ENCODE data around the gene RAD9A.

RAD9A gene

DNA sequence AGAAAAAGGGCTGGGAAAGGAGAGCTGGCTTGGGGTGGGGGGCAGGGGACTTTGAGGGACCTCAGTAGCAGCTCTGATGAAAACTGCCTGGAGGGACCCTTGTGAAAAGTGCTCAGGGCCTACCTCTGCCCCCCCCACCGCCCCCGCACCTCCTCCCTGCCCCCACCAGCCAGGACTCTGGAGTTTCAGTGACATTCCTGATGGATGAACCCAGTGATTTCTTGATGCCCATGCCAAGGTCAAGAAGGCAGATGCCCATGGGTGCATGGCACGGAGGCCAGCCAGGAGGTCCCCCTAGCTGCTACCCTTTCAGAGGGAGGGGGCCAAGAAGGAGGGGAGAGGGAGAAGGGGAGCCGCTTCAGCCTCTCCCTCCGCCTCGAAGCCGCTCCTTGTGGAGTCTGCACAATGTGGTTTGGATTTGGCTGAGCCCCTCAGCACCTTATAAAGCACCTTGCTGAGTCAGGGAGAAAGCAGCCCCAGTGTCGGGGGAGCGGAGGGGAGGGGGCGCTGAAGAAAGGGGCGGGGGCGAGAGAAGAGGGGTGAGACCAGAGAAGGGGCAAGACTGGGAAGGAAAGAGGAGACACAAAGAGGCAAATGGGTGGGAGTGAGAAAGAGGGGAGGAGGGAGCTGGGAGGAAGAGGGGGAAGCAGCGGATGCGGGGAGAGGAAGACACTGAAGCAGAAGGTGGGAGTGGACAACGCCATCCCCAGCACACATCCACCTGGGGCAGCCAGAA is 16.3 kb upstream of the RAD9A start:
- DNase-seq (ENCODE audit: low spot score) = no peak

DNA sequence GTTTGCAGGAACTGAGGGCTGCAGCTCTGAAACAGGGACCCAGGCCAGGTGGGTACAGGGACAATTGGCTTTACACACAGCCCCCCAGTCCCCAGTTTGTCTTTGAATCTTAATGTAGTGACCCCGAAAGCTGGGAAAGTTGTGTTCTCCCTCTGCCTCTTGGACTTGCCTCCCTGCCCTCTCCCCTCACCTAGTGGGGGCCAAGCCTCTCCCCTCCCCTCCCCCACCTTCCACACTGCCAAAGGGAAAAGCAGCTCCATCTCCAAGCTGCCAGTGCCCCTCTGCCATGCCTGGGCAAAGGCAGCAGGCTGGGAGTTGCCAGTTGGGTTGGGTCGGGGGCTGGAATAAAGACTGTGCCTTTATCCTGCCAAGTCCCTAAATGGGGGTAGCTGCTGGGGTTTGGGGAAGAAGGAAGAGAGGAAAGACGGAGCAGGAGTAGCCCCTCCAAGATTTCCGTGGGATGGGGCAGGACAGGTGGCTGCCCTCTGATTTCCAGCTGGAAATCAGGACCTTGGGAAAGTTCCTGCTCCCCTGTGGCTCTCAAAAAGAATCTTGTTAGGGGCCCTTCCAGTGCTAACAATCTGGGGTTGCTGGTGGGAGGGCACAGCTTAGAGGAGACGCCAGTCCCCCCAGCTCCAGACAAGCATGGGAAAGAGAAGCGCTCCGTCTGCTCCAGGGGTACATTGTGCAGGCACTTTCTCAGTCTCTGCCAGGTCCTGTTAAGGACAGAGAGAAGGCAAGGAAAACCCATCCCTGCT is 15.5 kb upstream of the RAD9A start:
- DNase-seq (ENCODE audit: low spot score) = no peak

DNA sequence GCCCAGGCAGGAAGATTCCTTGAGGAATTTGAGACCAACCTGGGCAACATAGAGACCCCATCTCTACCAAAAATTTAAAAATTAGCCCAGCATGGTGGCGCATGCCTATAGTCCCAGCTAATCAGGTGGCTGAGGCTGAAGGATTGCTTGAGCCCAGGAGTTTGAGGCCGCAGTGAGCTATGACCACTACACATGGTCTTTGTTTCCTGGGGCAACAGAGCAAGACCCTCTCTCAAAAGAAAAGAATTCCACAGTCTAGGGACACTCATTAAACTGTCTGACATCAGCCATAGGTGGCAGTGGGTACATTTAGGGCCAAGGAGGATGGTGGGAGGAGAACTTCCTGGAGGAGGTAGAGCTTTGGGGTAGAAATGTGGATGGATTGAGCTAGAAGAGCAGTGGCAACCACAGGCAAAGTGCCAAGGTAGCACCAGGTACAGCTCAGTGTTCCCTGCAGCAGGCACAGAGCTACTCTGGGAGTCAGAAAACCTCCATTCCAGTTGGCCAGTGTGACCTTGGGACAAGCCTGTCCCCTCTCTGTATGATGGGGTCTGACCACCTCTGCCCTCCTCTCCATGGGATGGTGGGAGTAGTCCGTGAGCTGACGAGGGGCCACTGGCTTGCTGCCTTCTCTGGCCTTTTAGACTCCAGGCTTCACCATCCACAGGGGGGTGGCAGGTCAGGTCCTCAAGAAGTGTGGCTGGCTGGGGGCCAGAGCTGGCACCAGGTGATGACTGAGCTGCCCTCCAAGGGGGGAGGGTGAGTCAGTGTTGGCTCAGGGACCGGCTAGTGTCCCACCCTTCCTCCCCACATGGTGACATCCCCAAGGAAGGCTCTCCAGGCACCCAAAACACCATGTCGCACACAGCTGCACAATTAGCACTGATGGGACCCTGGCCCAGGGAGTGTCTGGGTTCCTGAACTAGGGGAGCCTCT is 14.6 kb upstream of the RAD9A start:
- no peak for DNase-seq (ENCODE audit: low spot score)

DNA sequence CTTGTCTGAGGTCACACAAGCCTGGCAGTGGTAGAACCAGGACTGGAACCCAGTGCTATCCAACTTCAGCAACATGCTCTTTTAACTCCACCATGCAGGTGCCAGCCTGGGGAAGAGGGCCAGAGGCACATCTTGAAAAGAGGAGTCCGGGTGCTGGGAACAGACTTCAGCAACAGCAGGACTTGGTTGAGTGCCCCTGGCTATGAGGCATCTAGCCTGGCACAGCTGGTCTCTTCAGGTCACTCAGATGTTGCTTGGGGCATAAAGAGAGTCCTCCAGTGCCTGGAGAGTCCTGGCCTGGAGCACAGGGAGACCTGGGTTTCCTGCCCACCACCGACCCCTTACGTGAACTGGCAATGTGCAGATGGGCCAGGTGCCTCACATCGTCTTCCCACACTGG is 13.2 kb upstream of the RAD9A start:
- DNase-seq (ENCODE audit: low spot score) = no peak

DNA sequence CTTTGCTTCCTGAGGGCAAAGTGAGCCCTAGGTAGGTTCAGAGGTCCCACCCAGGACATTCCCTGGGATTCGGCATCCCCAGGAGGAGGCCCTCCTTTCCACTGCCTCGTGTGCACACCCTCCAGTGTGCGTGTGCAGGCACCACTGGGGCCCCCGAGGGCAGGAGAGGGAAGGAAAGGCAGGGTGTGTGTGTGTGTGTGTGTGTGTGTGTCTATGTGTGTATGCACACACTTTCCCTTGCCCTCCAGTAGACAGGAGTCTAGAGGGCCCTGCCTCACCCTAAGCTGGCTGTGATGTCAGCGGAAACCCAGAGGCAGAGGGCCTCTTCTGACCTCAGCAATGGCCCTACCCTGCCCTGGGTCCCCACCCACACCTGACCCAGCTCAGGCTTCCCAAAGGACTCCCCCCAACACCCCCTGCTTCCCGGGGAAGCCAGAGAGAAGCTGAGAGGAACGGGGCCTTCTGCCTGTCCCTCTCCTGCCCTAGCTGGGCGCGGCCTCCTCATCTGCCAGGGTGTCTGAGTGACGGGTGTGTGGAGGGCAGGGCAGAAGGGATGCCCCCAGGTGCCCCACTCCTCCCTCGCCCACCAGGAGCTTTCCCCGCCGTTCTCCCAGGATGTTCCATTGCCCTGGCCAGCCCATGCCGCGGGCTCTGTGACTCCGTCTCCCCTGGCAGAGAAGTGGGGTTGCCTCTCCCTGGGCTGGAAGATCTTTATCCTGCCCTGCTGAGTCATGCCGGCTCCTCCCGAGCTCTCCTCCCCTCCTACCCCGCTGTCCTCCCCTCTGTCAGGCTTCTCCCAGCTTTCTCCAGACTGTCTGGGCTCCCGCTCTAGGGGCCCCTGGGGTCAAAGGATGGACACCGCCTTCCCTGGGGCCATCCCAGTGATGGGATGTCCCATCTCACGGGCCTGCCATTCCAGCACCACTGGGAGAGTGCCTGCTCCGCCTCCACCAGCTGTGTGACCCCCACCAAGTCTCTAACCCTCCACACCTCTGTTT is 12.4 kb upstream of the RAD9A start:
- DNase-seq (ENCODE audit: low spot score) = no peak

DNA sequence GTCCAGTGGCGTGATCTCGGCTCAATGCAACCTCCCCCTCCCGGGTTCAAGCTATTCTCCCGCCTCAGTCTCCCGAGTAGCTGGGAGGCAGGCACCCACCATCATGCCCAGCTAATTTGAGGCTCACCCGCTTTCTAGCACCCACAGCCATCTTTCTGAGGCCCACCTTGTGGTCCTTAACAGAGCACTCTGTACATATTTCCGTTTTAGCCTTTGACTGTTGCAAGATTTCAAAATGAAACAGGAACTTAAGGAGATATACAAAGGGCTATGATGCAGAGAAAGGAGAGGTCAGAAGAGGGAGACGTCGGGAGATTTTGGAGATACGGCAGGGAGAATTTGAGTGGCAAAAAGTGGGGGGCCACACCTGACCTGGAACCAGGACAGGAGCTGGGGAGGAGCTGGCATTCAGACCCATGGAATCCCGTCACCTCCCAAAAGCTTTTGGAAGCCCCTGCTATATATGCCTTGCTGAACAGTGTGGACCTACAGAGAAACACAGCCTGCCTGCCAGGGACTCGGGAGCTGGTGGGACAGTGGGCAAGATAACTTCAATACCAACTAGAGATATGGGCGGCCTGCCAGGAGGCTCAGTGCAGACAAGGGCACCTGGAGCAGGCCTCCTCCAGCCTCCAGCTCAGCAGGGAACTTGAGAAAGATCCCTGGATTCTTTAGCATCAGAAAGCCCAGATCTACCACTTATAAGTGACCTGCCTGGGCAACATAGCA is 10.4 kb upstream of the RAD9A start:
- no peak for DNase-seq (ENCODE audit: low spot score)

DNA sequence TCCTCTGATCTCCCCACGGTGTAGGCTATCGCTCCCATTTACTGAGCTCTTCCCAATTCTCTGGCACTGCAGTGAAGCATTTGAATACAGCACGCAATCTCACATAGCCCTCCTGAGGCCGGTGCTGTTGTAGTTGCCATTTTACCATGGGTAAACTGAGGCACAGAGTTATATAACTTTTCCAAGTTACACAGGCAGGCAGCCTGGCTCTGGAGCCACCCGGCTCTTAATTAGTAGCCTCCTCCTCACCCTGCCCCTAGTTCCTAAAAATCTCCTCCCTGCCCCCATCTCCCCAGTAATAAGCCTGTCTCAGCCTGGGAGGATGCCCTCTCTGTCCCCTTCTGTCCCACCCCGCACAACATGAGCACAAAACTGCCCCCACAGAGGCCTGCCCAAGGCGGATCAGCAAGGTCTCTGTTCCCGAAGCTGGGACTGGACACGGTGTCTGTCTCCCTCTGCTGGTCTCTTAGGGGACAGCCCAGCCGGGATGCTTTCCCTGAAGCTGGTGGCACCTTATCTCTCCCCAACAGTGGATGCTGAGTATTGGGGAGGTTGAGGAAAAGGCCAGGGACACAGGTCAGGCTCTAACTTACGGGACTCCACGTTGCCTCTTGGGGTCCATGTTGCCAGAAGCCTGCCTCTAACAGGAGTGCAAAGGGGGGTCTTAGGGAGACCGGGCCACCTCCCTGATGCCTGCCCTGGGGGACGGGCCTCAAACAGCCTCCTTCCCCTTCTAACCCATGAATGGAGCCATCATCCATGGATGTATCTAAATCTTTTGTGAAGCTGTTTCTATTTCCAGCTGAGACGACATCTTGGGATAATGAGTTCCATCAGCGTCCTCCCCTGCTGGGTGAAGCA is 9.3 kb upstream of the RAD9A start:
- peak; percentile 85 for DNase-seq (ENCODE audit: low spot score)

DNA sequence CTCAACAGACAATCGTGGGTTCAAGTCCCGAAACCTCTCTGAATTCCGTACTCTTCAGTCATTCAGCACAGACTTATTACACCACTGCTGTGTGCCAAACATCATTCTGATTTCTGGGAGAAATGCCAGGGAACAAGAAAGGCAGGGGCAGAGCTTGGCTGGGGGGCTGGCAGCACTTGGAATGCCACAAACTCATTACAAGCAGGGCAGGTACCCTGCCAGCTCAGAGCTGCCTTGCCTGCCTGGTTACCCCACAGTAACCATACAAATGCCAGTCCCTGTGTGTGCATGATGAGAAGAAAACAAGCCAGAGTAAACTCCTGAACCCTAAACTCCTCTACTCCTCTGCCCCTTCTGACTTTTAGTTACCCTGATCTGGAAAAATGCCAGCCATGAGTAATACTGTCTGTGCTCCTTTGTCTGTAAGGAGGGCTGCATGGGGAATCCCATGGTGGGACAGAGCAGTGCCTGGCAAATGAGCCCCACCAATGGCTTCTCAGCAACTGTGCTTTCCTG is 6.9 kb upstream of the RAD9A start:
- DNase-seq (ENCODE audit: low spot score) = no peak

DNA sequence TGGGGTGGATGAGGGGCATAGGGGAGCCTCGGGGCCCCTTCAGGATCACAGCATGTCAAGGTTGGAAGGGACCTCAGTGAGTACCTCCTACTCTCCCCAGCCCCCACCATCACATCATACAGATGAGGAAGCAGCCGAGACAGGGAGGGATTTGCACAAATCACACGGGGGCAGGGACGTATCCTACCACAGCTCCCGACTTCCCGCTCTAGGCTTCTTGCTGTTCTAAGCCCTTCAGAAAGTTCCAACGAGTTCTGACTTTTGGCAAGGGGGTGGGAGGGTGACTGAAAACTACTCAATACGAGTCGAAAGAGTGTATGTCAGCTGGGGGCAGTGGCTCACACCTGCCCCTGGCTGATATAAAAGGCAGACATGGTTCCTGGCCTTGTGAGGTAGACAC is 4.7 kb upstream of the RAD9A start:
- DNase-seq (ENCODE audit: low spot score) = no peak

DNA sequence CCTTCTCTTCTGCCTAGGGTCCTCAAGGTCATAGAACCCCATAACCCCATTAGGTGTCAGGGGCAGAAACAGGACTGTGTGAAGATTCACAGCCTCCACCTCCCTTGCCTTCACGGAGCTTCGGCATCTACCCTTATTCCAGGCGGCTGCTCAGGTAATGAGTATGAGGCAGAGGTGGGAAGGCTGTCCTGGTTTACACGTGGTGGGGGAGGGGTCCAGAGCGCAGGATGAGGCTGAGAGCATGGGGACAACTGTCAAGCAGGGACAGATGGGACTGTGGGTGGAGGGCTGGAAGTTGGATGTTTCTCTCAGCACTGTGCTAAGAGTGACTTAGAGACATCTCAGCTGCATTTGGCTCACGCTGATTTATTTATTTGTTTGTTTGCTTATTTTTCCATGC is 4.3 kb upstream of the RAD9A start:
- no peak for DNase-seq (ENCODE audit: low spot score)

DNA sequence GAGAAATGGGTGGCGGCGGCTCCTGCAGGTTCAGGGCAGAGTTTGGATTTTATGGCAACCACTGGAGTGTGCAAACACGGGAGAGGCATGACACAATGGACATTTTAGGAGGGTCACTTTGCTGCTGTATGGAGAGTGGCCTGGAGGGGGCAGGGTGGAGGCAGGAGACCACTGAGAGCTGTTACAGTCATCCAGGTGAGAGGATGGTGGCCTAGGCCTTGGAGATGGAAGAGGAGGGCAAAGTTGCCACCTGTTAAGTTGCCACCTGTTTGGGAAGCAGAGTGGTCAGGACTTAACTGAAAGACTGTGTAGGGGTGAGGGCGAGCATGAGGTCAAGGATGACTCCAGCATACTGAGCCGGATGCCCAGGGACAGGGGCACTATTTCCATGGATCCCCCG is 2.3 kb upstream of the RAD9A start:
- no peak for DNase-seq (ENCODE audit: low spot score)

DNA sequence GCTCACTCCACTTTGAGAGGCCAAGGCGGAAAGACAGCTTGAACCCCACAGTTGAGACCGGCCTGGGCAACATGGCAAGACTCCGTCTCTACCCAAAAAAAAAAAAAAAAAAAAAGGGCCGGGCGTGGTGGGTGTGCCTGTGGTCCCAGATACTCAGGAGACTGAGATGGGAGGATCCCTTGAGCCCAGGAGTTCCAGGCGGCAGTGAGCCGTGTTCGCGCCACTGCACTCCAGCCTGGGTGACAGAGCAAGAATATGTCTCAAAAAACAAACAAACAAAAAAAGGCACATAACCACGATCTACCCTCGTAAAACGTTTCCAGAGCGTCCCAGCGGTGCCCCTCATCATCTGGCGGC is 861 bp upstream of the RAD9A start:
- no peak for DNase-seq (ENCODE audit: low spot score)

DNA sequence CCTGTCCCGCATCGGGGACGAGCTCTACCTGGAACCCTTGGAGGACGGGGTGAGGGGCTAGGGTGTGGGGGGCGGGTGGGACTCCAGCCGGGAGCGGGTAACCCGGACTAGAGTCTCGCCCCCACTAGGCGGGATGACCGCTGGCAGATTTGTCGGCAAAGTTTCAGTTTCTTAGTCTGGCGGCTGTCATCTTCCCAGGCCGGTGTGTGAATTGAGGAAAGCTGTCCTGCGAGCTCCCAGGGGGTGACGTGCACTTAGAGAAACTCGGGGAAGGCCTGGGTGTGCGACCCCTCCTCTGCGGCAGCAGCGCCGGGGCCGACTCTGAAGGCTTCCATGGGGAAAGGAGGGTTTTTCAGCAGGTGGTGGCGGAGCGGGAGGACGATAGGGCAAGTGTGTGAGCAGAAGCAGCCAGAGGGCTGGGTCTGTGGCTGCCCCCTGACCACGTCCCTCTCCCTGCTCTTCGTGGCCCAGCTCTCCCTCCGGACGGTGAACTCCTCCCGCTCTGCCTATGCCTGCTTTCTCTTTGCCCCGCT is 463 bp downstream of the RAD9A start:
- no peak for DNase-seq (ENCODE audit: low spot score)

DNA sequence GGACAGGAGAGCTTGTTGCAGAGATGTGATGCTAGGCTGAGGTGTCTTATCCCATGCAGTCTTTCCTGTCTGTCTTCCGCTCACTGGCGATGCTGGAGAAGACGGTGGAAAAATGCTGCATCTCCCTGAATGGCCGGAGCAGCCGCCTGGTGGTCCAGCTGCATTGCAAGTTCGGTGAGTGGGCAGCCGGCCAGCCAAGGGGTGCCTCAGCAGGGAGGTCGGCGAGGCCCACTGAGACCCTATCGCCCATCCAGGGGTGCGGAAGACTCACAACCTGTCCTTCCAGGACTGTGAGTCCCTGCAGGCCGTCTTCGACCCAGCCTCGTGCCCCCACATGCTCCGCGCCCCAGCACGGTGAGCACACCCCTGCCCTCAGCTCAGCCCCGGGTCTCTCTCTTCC is 1.7 kb downstream of the RAD9A start:
- DNase-seq (ENCODE audit: low spot score) = no peak

DNA sequence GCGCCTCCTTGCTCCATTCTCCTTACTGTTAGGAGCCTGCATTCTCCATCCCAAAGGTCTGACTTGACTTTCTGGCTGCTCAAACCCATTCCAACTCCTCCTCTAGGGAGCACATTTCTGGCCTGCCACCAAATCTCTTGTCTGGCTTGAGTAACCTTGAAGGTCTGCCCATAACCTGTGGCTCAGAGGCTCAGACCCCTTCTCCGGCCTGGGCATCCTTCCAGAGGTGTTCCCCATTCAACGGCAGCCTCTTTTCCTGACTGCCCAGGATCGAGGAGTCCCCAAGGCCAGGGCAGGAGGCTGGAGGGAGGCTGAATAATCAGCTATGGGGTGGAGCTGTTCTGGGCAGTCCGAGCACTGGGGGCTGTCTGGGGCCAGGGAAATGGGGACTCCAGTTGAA is 2.2 kb downstream of the RAD9A start:
- DNase-seq (ENCODE audit: low spot score) = no peak

DNA sequence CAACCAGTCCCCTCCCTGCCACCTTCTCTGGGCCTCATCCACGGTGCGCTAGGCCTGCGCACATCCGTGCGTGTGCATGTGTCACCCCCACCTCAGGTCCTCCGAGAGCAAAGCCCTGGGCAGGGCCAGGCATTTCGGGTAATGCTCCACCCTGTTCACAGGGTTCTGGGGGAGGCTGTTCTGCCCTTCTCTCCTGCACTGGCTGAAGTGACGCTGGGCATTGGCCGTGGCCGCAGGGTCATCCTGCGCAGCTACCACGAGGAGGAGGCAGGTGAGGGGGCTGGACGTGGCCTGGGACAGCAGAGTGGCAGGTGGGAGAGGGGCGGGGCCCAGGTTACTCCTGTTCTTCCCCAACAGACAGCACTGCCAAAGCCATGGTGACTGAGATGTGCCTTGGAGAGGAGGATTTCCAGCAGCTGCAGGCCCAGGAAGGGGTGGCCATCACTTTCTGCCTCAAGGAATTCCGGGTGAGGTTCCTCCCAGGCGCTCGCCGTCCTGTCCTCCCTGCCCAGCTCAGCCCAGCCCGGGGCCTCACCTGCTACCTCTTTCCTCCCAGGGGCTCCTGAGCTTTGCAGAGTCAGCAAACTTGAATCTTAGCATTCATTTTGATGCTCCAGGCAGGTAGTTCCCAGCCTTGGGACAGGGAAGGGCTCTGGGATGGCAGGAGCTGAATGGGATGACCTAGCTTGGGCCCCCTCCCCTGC is 3.9 kb downstream of the RAD9A start:
- DNase-seq (ENCODE audit: low spot score) = no peak

DNA sequence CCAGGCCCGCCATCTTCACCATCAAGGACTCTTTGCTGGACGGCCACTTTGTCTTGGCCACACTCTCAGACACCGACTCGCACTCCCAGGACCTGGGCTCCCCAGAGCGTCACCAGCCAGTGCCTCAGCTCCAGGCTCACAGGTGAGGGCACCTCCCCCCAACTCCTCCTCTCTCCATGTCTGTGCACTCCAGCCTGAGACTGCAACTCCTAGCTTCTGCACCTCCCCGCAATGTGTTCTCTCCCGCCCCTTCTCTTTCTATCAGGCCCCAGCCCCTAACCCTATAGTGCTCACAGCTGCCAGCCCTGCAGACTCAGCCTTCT is 4.4 kb downstream of the RAD9A start:
- no peak for DNase-seq (ENCODE audit: low spot score)

DNA sequence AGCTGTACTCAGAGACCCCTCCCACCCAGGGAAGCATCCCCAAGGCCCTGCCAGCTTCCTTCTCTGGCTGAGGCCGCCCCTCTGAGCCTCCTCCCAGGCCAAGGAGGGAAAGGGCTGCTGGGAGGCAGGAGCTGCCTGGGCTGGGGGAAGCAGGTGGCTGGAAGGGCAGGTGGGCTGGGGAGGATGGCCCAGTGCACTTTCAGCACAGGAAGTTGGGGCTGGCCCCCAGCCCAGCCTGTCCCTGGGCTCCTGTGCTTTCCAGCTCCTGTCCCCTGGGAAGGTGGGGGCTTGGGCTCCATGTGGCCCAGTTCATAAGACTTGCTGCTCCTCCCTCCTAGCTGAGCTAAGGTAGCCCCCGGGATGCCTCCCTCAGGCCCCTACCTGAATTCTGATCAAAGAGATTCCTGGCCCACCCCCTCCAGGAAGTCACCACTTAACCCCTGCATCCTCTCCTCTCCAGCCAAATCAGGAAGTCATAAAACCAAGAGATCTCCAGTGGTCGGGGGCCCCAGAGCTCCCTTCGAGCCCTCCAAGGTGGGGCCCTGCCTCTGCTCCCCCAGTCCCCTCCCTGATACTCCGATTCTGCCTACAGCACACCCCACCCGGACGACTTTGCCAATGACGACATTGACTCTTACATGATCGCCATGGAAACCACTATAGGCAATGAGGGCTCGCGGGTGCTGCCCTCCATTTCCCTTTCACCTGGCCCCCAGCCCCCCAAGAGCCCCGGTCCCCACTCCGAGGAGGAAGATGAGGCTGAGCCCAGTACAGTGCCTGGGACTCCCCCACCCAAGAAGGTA is 5.0 kb downstream of the RAD9A start:
- no peak for DNase-seq (ENCODE audit: low spot score)

All from activated CD4-positive, alpha-beta T cell treated with anti-CD3 and anti-CD28 coated beads, Interleukin-2, Interleukin-4, amounts not matched to agents 100 ng/mL and 50 ng/mL, durations not matched to agents 16 hours and 8 hours (primary cell).